ENCODE results near the gene VANGL1.

VANGL1 gene

GRCh38 chr1:115644109-115644508 is 2.3 kb downstream of the VANGL1 start:
- no peak for DNase-seq

- DNase-seq: no peak
Measured at GRCh38 chr1:115647047-115647446, 5.3 kb downstream of the VANGL1 start.

DNA sequence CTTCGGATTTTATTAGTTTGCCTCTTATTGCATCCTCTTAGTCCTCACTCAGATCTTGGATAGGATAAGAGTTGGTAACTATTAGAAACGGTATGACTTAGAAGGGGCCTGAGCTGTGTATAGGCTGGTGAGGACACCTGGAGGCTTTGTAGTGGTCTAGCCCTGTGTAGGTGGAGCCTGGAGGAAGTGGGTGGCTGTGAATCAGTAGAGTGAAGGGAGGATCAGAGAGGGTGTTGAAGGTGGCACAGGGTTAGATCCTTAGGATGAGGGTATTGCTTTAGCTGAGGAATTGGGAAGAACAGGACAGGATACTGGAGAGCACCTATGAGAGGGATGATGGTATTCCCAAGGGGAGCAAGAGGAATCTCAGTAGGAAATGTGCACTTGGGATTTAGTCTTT is 5.7 kb downstream of the VANGL1 start:
- peak; percentile 8 for DNase-seq

DNA sequence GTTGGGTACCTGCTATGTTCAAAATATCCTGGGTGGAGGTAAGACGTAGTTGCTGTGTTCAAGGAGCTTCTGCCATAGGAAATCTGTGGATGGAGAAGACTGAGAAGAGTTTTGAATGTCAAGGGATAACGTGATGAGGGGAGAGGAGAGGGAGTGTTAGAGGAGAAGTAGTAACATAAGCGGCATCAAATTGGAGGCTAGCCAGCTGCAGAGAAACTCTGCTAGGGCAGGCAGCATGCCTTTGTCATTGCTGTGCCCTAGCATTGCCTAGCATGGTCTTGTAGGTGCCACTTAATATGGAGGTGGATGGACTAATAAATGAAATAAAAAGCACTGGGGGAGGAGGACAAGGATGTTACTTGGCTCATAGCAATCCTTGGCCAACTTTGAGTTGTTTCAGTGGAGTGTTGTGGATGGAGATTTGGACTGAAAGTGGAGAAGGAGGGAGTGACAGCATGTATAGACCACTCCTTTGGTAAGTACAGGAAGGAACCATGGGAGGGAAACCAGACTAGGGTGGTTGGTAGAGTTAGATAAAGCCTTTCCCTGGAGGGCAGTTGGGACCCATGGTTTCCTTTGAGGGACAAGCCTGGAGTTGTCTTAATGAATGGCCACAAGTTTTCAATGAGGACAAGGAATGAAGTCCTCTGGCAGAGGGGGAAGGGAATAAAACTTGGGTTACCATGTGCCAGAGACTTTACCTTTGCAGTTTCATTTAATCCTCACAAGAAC is 6.3 kb downstream of the VANGL1 start:
- no peak for DNase-seq

GRCh38 chr1:115648717-115649691 is 7.2 kb downstream of the VANGL1 start:
- DNase-seq: no peak

- DNase-seq: no peak
Measured at GRCh38 chr1:115649964-115650363, 8.2 kb downstream of the VANGL1 start.

- no peak for DNase-seq
Measured at GRCh38 chr1:115650961-115651360, 9.2 kb downstream of the VANGL1 start.

- DNase-seq: no peak
Measured at GRCh38 chr1:115651391-115651790, 9.6 kb downstream of the VANGL1 start.

- no peak for DNase-seq
Measured at GRCh38 chr1:115652236-115652788, 10.5 kb downstream of the VANGL1 start.

GRCh38 chr1:115654125-115654524 is 12.4 kb downstream of the VANGL1 start:
- no peak for DNase-seq

DNA sequence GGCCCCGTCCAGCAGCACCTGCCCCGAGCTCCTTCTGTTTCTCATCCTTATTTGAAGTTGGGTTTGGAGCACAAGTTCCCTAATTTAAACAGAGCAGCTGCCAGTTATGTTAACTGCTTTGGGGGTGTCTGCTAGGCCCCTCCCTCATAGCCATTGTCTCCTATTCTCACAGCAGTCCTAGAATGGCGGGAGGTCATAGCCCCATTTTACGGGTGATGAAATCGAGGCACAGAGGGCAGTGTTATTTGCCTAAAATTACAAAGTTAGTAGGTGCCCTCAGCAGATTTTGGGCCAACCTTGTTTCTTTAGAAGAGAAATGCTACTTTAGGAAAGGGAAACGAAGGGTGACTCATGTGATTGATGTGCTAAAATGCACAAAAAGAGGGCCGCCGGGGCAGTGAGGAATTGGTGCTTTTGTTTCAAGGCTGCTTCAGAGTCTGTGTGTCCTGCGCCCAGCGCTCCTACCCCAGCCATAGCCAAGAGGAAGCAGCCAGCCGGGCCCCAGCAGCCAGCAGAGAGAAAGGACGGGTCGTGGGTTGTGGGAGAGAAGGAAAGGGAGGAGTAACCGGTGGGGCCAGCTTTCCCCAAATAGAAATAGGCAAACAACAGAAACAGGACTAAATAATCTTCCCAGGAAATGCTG is 13.0 kb downstream of the VANGL1 start:
- no peak for DNase-seq

DNA sequence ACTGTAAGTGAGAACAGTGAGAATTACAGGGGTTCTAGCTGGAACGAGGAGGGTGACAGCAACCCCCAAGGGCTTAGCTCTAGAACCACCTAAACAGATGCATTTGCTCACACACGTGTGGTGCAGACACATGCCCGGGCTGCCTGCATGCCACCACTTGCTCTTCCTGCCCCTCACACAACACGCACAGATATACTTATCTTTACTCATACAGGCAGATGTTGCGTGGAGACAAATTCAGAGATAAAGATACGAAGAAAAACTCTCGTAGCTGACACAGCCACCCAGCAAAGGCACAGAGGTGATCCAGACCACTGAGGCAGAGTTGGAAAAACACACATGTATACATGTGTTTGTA is 13.5 kb downstream of the VANGL1 start:
- DNase-seq: no peak

DNA sequence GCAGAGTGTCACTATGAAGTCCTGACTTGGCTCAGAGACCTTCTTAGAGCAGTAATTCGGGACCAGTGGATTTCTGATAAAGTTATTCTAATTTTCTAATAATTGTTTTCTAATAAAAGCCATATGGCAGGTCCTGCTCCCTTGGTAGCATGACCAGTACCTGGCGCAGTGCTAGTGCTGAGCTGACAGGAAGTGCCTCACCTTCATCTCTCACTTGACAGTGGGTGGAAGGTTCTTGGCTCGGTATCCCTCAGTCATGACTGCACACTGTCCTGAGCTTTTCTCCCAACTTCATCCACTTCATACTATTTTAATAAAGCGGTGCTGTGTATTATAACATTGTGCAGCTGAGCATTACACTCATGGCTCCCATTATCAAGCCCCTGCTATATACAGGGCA is 14.1 kb downstream of the VANGL1 start:
- no peak for DNase-seq

DNA sequence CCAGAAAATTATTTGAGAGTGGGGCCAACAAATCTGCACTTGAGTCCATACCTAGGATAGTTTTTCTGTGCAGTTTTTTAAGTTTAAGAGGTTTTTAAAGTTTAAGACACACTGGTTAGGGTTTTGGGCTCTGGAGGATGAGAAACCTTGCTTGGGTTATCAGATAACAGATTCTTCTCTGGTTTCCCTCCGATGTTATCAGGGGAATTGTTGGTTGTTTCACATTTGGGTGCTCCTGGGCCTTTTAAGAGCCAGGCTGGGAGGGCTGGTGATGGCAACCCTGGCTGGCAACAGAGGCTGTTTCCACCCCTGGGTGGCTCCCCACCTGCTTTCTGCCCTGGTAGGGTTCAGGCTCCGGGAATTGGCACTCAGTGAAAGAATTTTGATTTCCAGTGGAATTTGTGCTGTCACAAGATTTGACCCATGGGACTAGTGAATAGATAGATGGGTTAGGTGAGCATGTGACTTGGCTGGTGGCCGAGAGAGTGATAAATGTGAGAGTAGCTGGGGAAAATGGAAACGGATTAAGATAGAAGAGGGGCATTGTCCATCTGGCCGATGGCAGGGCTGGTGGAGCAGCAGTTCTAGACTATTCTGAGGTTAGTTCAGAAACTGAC is 14.8 kb downstream of the VANGL1 start:
- no peak for DNase-seq

DNA sequence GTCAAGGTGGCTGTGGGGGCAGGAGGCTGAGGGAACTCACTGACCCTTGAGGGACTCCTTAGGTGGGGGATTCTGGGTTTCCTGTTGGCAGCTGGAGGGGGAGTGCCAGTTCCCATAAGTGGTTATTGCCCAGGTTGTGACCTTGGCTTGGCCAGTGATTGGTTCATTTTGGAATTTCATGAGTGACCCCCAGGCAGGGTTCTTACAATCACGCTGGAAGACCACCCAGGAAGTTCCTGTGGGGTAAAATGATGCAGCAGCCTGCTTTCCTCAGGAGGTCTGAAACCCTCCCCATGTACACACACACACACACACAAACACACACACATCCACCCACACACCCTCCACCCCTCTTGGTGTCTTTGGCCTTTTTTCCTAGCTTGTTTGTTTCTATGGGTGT is 16.9 kb downstream of the VANGL1 start:
- no peak for DNase-seq

DNA sequence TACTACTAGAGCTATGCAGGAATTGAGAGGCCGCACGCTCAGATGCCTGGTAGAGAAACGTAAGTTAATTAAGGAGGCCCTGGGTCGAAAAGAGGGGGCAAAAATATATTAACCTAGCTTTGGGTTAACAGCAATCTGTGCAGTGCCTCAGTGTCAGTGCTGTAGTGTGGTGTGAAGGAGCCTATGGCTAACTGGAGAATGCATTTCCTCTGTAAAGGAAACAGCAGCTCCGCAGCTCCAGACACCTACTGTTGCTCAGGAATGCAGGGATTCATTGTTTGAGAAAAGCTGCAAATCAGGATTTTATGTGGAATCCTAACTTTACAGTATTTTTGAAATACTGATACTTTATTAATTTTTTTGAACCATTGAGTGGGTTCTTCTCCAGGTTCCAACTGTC is 18.4 kb downstream of the VANGL1 start:
- no peak for DNase-seq

GRCh38 chr1:115661157-115661556 is 19.4 kb downstream of the VANGL1 start:
- DNase-seq: no peak

DNA sequence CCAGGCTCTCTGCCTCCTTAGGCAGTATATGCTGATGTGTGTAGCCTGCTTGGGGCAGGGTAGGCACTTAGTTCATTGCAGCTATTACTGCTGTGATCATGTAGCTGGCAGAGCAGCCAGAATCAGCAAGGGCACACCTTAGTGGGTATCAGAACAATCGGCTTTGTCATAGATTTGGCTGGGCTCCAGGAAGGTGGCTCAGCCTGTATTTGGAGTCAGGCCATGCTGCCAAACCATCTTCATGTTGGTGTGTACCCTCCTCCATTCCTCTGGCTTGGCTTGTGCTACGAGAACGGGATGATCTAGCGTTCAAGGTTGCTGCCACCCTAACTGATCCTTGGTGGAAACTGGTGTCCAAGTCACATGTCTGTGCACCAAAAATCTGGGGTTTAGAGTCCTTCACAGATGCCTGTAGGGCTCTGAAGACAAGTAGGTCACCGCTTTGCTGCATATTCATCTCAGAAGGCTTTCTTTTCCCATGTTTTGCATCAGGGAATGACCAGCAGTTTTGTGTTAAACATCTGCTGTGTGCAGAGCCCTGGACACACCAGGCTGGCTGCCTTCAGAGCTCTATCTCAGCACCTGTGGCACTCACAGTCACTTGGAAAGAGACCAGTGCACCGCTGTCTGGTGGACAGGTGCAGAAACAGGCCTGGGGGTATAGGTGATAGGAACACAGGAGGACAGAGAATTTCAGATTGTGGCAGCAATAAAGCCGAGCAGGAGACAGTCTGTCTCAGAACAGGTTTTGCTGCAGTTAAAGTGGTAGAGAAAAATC is 23.7 kb downstream of the VANGL1 start:
- DNase-seq: no peak

GRCh38 chr1:115666206-115666605 is 24.4 kb downstream of the VANGL1 start:
- DNase-seq: no peak

DNA sequence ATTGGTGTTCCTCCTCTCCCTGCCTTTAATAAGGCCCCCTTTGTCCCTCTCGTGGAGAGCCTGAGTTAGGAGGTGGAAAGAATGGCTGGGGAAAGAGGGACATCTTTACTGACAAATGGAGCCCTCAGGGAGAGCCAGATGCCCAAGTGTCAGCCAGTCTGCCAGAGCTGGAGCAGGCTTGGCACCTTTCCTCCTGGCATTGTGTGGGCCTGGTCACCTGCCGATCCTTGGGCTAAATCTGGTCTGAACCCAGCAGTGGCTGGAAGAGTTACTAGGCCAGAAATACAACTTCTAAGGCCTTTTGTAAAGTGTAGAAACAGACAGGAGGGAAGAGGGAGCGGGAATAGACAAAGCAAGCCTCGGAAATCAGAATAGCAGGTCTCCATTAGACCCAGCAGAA is 24.9 kb downstream of the VANGL1 start:
- no peak for DNase-seq

GRCh38 chr1:115668579-115668978 is 26.8 kb downstream of the VANGL1 start:
- DNase-seq: no peak
